Activated naive CD8-positive, alpha-beta T cell (primary cell): ENCODE data around the gene CDK5RAP3.

Source experiments
- H3K27ac Mint-ChIP-seq: one replicate; pipeline ENCODE4 v1.8.0; 2021; ENCODE audit warnings: mixed read lengths
- H3K27me3 Mint-ChIP-seq: one replicate; pipeline ENCODE4 v1.8.0; 2021; ENCODE audit warnings: mixed read lengths
- H3K36me3 Mint-ChIP-seq: one replicate; pipeline ENCODE4 v1.8.0; 2021; ENCODE audit warnings: mixed read lengths
- H3K4me1 Mint-ChIP-seq: one replicate; pipeline ENCODE4 v1.8.0; 2021; ENCODE audit warnings: low read depth, mixed read lengths
- H3K4me3 Mint-ChIP-seq: one replicate; pipeline ENCODE4 v1.8.0; 2021; ENCODE audit warnings: mild to moderate bottlenecking, mixed read lengths
- H3K9me3 Mint-ChIP-seq: one replicate; pipeline ENCODE4 v1.8.0; 2021; ENCODE audit warnings: low read depth, mixed read lengths

The CDK5RAP3 gene

DNA sequence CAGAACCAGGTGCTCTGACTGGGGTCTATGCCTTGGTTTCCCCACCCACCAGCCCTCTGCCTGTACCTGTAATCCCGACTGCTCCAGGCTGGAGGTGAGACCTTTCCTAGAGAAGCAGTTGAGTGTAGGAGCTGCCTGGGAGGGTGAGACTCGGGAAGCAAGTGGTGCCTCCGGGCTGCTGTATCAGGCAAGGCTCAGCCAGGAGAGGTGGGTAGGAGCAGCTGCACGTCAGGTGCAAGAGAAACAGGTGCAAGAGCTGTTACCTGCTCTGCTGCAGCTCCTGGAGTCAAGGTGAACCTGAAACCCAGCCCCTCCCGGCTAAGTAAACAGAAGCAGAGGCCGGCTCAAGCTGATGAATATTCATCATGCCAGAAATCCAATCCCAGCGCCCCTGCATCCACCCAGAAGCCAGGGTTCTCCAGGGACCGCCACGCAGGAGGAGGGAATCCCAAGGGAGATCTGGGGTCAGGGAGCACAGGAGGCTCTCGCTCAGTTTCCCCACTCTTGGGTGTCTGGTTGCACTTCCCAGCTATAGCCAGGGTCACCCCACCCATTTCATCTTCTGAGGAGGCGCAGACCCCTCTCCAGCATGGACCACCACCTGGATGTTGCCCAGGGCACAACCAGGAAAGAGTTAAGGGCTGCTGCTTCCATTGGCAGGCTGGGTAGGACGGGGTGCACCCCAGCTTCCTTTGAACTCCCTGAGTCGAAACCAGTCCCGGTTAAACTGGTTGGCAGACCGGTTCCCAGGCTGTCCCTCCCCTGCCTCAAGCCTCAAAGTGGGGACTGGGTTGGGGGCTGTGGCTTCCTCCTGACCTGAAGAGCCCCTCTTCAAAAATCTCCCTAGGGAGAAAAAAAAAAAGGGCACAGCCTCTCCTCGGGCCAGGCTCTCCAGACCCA, 13.1 kb upstream of the CDK5RAP3 start, which contains the start of gene PRR15L:
PRR15L (minus strand) TSS at position 293 of the 900 bp plus-strand sequence. CDS start 4,649 bp downstream, outside the sequence.
- no peak within 1 kb of the TSS for H3K4me3 Mint-ChIP-seq
- no peaks in the 10 kb centered on the region for H3K4me1 Mint-ChIP-seq
- no peaks in the 10 kb centered on the region for H3K27me3 Mint-ChIP-seq
- no peaks in the 10 kb centered on the region for H3K36me3 Mint-ChIP-seq
- H3K27ac Mint-ChIP-seq: no peak within 1 kb of the TSS
- H3K9me3 Mint-ChIP-seq: no peaks in the 10 kb centered on the region

GRCh38 chr17:47959825-47960655, 10.9 kb upstream of the CDK5RAP3 start:
- H3K36me3 Mint-ChIP-seq: no peaks in the 10 kb centered on the region
- no peaks in the 10 kb centered on the region for H3K4me1 Mint-ChIP-seq
- no peaks in the 10 kb centered on the region for H3K9me3 Mint-ChIP-seq
- no peak overlapping the region for H3K4me3 Mint-ChIP-seq
- H3K27ac Mint-ChIP-seq: no peak overlapping the region
- no peaks in the 10 kb centered on the region for H3K27me3 Mint-ChIP-seq

GRCh38 chr17:47961406-47961805, 9.5 kb upstream of the CDK5RAP3 start:
- no peaks in the 10 kb centered on the region for H3K27me3 Mint-ChIP-seq
- H3K4me3 Mint-ChIP-seq: no peak overlapping the region
- no peaks in the 10 kb centered on the region for H3K9me3 Mint-ChIP-seq
- H3K4me1 Mint-ChIP-seq: no peaks in the 10 kb centered on the region
- H3K27ac Mint-ChIP-seq: no peak overlapping the region
- no peaks in the 10 kb centered on the region for H3K36me3 Mint-ChIP-seq

- Mint-ChIP-seq H3K9me3 (no peaks in the 10 kb centered on the region), H3K4me1 (no peaks in the 10 kb centered on the region), H3K27me3 (no peaks in the 10 kb centered on the region), H3K4me3 (no peak overlapping the region), H3K36me3 (no peaks in the 10 kb centered on the region), H3K27ac (no peak overlapping the region)
Measured at GRCh38 chr17:47962901-47963300, 8.0 kb upstream of the CDK5RAP3 start.

DNA sequence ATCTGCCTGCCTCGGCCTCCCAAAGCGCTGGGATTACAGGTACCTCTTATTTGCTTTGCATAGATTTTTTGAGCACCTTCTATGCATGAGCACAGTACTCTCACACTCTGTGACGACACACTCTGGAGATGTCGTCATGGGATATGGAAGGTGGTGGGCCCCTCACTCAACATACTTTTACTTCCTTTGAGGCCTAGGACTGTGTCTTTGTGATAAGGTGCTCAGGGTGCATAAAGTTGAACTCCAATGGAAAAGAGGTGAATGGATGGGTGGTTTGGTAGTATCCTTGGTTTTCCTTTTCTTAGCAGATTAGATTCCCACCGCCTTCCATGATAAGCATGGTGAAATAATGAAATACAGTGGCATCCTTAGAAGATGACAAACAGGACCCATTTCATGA, 6.1 kb upstream of the CDK5RAP3 start:
- Mint-ChIP-seq H3K4me1 (peaks cover 2% of the 10 kb centered on the region), H3K9me3 (no peaks in the 10 kb centered on the region), H3K4me3 (no peak overlapping the region), H3K27me3 (no peaks in the 10 kb centered on the region), H3K27ac (no peak overlapping the region), H3K36me3 (no peaks in the 10 kb centered on the region)

- Mint-ChIP-seq H3K36me3 (no peaks in the 10 kb centered on the region), H3K27ac (no peak overlapping the region), H3K4me3 (no peak overlapping the region), H3K4me1 (peaks cover 12% of the 10 kb centered on the region), H3K9me3 (no peaks in the 10 kb centered on the region), H3K27me3 (no peaks in the 10 kb centered on the region)
Measured at GRCh38 chr17:47966079-47966519, 4.8 kb upstream of the CDK5RAP3 start.

- Mint-ChIP-seq H3K27me3 (no peaks in the 10 kb centered on the region), H3K4me3 (no peak overlapping the region), H3K4me1 (peaks cover 23% of the 10 kb centered on the region), H3K27ac (no peak overlapping the region), H3K36me3 (no peaks in the 10 kb centered on the region), H3K9me3 (no peaks in the 10 kb centered on the region)
Measured at GRCh38 chr17:47967607-47968252, 3.2 kb upstream of the CDK5RAP3 start.

DNA sequence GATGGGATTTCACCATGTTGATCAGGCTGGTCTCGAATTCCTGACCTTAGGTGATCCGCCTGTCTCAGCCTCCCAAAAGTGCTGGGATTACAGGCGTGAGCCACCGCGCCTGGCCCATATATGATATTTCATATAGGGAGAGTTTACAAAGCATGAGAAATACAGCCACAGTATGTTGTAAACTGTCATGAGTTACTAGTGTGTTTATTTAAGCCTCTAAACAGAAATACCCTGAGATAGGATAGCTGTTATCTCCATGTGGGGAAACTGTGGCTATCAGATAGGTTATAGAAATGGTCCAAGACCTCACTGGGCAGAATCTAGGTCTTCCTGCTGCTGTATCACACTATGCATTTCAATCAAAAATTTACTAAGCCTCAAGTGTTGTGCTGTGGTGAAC, 2.1 kb upstream of the CDK5RAP3 start:
- Mint-ChIP-seq H3K4me3 (no peak overlapping the region), H3K27me3 (no peaks in the 10 kb centered on the region), H3K27ac (no peak overlapping the region), H3K36me3 (peaks cover 2% of the 10 kb centered on the region), H3K9me3 (no peaks in the 10 kb centered on the region), H3K4me1 (peaks cover 28% of the 10 kb centered on the region)

DNA sequence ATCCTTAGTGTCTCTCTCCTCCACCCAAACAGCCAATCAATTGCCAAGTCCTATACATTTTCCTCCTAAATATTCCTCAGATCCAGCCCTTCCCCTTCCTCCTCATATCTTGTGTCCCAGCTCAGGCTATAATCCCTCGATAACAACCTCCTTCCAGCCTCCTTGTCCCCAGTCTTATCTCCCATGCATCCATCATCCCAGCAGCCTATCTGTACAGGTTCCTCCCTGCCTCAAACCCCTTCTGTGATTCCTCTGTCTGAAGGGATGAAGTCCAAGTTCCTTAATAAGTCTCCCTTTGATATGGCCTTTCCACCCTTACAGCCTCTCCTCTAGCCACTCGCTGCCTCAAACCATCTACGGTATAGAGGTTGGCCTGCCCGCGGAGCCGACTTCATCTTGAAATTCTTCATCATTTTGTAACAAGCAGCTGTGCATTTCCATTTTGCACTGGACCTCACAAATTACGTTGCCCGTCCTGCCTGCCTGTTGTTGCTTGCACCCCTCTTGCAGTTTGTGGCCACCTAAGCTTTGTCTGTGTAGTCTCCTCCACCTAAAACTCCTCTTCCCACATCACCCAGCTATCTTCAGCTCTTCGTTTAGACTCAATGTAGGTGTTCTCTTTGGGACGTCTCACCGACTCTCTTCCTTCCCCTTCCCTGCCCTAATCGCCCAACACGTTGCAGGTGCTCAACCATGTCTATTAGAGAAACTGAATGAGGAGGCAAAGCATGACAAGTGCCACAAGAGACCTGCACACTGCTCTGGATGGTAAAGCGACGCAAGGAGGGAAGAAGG, 786 bp upstream of the CDK5RAP3 start:
- H3K36me3 Mint-ChIP-seq: peaks cover 5% of the 10 kb centered on the region
- H3K27ac Mint-ChIP-seq: peak overlapping the region; percentile 74
- peaks cover 28% of the 10 kb centered on the region for H3K4me1 Mint-ChIP-seq
- H3K4me3 Mint-ChIP-seq: peak overlapping the region; percentile 98
- no peaks in the 10 kb centered on the region for H3K27me3 Mint-ChIP-seq
- H3K9me3 Mint-ChIP-seq: no peaks in the 10 kb centered on the region

- Mint-ChIP-seq H3K27me3 (no peaks in the 10 kb centered on the region), H3K4me1 (peaks cover 28% of the 10 kb centered on the region), H3K9me3 (no peaks in the 10 kb centered on the region), H3K27ac (no peak overlapping the region), H3K4me3 (peak overlapping the region; percentile 2), H3K36me3 (peaks cover 5% of the 10 kb centered on the region)
Measured at GRCh38 chr17:47973541-47973940, 2.6 kb downstream of the CDK5RAP3 start.

DNA sequence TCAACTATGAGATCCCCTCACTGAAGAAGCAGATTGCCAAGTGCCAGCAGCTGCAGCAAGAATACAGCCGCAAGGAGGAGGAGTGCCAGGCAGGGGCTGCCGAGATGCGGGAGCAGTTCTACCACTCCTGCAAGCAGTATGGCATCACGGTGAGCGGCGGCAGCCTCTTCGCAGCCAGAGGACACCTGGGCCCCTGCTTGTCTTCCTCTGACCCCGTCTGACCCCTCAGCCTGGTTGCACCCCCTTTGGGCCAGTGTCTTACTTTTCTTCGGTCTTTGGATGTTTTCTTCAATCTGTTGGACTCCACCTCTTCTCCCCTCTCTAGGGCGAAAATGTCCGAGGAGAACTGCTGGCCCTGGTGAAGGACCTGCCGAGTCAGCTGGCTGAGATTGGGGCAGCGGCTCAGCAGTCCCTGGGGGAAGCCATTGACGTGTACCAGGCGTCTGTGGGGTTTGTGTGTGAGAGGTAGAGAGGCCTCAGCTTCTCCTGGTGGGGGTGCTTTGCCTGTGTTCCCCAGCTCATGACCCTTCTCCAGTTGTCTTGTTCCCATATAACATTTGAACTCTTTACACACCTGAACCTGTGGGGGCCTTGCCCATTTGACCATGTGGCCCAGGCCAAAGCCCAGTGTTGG, 4.4 kb downstream of the CDK5RAP3 start:
- Mint-ChIP-seq H3K4me3 (no peak overlapping the region), H3K27ac (no peak overlapping the region), H3K36me3 (peaks cover 5% of the 10 kb centered on the region), H3K9me3 (no peaks in the 10 kb centered on the region), H3K27me3 (no peaks in the 10 kb centered on the region), H3K4me1 (peaks cover 21% of the 10 kb centered on the region)

DNA sequence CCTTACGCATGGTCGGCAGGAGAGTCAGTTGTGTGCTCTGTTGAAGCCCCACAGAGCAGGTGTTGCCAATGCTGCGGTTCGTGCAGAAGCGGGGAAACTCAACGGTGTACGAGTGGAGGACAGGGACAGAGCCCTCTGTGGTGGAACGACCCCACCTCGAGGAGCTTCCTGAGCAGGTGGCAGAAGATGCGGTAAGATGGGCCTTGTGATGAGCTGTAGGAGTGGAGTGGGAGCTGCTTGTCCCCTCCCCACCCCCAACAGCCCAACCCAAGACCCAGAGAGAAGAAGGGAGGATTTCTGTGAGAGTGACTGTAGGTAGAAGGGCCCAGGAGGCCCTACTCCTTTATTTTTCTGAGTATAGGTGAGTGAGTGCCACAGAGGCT, 4.9 kb downstream of the CDK5RAP3 start:
- no peaks in the 10 kb centered on the region for H3K27me3 Mint-ChIP-seq
- peaks cover 17% of the 10 kb centered on the region for H3K4me1 Mint-ChIP-seq
- H3K9me3 Mint-ChIP-seq: no peaks in the 10 kb centered on the region
- H3K4me3 Mint-ChIP-seq: no peak overlapping the region
- no peak overlapping the region for H3K27ac Mint-ChIP-seq
- peaks cover 5% of the 10 kb centered on the region for H3K36me3 Mint-ChIP-seq

DNA sequence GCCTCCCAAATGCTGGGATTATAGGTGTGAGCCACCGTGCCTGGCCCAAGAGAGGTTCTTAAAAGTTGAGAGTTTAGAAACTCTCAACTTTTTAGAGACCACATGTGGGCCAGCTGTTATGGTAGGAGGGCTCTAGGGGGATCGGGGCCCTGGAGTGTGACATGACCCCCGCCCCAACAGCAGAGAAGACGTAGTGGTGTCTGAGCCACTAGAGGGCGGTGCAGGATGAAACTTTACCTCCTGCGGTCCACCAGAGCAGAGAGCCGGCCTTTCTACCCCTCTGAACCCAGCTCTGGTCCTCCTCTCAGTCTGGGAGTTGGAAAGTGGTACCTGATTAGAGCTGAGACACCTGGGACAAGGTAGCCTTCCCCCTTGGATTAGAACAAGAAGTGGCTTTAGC, 7.4 kb downstream of the CDK5RAP3 start:
- H3K27me3 Mint-ChIP-seq: no peaks in the 10 kb centered on the region
- no peak overlapping the region for H3K27ac Mint-ChIP-seq
- no peak overlapping the region for H3K4me3 Mint-ChIP-seq
- no peaks in the 10 kb centered on the region for H3K9me3 Mint-ChIP-seq
- H3K4me1 Mint-ChIP-seq: peaks cover 1% of the 10 kb centered on the region
- H3K36me3 Mint-ChIP-seq: peaks cover 4% of the 10 kb centered on the region

- Mint-ChIP-seq H3K4me1 (no peaks in the 10 kb centered on the region), H3K36me3 (peaks cover 3% of the 10 kb centered on the region), H3K9me3 (no peaks in the 10 kb centered on the region), H3K27me3 (no peaks in the 10 kb centered on the region), H3K4me3 (no peak overlapping the region), H3K27ac (no peak overlapping the region)
Measured at GRCh38 chr17:47980541-47980940, 9.6 kb downstream of the CDK5RAP3 start.
